Measurements from ENCODE around the gene TRIL.

Gene TRIL, protein sequence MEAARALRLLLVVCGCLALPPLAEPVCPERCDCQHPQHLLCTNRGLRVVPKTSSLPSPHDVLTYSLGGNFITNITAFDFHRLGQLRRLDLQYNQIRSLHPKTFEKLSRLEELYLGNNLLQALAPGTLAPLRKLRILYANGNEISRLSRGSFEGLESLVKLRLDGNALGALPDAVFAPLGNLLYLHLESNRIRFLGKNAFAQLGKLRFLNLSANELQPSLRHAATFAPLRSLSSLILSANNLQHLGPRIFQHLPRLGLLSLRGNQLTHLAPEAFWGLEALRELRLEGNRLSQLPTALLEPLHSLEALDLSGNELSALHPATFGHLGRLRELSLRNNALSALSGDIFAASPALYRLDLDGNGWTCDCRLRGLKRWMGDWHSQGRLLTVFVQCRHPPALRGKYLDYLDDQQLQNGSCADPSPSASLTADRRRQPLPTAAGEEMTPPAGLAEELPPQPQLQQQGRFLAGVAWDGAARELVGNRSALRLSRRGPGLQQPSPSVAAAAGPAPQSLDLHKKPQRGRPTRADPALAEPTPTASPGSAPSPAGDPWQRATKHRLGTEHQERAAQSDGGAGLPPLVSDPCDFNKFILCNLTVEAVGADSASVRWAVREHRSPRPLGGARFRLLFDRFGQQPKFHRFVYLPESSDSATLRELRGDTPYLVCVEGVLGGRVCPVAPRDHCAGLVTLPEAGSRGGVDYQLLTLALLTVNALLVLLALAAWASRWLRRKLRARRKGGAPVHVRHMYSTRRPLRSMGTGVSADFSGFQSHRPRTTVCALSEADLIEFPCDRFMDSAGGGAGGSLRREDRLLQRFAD

DNA sequence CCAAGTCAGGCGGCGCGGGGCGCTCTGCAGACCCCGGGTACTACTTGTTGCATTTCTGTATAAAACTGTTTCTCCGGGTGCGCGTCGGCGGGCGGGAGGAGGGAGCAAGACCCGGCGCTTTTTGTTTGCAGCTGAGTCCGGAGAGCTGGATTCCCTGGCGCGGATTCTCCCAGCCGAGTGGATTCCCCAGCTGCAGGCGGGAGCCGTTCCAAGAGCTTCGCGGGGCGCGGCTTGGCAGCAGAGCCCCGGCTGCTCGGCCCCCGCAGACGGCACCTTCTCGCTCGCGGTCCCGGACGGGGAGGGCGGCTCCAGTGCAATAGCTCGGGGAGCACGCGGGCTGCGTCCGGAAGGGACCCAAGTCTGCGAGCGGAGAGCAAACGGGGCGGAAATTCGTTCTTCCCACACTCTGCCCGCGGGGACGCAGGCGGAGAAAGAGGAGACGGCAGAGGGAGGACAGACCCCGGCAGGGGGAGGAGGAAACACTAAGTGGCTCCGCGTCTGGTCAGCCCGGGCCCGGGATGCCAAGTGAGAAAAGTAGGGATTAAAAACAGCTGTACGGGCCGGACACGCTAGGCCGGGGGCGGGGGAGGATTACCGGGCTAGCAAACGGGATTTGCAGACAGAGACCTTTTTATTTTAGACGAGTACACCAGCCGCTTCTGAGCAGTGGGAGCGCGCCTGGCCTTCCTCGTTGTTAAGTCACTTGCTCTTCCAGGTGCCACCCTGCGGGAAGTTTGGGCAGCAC, at the start of gene TRIL:
Gene TRIL (minus strand): TSS at position 96 of the 745 bp plus-strand sequence. CDS start 284 bp downstream, outside the sequence.
- DNase-seq: peak; percentile 68 to 95 (median 74)
- intact Hi-C loops (cut with DNase I): no loop called here

DNA sequence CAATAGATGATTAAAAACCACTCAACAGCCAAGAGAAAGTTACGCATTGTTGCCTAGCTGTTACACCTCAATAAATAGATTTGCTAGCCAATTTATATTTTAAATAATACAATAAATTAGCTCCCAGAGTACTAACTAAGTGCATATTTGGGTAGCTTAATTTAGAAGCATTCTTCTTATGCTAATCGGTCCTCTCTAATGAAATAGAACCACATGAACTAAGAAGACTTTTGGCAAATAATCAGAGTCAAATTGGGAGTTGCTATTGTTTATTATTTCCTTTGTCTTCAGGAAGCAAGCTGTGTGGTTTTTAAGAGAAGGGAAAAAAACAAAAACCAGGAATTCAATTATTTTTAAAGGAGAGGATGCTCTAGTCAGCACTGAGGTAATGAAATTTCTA, 49.0 kb upstream of the TRIL start:
- intact Hi-C loops (cut with DNase I): no loop called here
- DNase-seq: no peak

DNA sequence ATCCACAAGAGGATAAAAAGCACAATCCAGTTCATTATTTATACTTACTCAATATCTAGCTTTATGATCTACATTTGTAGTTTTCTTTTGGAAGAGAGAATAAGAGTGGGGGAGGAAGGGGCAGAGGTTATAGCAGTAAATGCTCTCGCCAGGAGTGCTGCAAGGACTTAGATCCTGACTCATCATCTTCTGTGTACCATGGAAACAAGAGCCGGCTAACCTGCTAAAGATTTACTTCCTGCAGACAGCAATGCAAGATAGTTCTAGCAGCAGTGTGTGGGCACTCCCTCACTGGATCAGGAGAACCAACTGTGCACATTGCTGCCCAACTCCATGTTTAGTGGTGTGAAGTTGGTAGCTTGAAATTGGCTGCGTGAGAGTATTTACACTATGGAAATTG, 47.7 kb upstream of the TRIL start:
- DNase-seq: no peak
- intact Hi-C loops (cut with DNase I): no loop called here

DNA sequence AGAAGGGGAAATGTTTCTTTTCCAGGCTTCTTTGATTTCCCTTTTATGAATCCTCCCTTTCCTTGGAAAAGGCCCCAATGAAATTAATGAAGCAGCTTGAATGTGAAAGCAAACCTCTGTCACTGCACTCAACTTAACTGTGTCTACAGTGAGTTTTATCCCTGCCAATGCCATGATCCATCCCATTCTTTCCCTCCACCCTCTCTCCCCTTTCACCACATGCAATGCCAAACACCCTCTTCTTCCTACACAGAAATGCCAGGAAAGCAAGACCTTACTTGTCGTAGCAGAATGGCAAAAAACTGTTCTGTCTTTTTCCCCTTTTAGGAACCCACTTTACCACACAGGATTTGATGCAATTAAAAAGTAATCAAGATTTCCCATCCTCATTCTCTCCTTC, 47.3 kb upstream of the TRIL start:
- no peak for DNase-seq
- intact Hi-C loops (cut with DNase I): no loop called here

DNA sequence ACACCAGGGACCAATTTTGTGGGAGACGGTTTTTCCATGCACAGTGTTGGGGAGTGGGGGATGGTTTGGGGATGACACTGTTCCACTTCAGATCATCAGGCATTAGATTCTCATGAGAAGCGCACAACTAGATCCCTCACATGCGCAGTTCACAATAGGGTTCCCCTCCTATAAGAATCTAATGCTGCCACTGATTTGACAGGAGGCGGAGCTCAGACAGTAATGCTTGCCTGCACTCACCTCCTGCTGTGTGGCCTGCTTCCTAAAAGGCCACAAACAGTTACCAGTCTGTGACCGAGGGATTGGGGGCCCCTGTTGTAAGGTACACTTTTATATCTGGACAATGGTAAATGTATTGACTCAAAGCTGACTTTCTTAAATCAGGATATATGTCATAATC, 45.6 kb upstream of the TRIL start:
- intact Hi-C loops (cut with DNase I): no loop called here
- no peak for DNase-seq

DNA sequence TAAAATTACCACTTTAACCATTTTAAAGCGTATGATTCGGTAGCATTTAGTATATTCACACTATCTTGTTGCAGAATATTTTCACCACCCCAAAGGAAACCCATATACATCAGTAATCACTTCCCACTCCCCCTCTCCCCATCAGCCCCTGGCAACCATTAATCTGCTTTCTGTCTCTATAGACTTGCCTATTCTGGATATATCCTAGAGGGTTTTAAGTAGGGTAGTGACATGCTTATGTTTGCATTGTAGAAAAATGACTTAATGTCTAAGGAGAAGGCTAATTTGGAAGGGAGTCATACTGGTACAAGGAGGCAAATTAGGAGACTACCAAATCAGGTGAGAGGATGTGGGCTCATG, 42.6 kb upstream of the TRIL start:
- intact Hi-C loops (cut with DNase I): no loop called here
- no peak for DNase-seq

DNA sequence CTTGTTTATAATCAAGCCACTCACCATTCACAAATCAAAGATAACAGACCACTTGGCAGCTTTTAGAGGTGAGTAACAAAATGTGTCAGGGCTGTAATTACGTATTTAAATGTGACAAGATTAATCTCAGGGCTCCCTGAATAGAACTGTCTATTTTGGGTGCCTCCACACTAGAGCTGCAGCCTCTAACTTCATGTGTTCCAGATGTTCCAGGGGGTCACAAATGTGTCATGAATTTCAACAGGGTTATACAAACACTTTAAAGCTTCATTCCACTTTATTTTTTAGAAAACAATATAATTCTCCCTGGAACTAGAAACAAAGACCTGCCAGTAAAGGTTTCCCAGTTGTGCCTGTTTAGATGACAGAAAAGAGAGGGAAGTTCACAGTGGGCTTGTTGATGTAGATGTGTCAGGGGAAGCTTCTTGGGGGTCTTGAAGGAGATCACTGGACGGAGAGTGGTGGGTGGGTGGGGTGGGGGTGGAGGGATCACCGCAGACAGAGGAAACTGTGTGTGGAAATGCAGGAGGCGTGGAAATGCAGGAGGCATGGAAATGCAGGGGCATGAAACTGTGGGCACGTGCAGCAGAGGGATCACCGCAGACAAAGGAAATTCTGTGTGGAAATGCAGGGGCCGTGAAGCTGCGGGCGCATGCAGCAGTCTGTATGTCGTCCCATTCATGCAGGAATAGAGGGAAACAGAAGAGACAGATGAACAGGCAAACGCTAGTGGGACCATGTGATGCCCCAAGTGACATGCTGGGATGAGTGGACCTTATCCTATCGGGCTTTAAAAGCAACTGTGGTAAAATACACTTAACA, 42.0 kb upstream of the TRIL start:
- no peak for DNase-seq
- intact Hi-C loops (cut with DNase I): no loop called here

DNA sequence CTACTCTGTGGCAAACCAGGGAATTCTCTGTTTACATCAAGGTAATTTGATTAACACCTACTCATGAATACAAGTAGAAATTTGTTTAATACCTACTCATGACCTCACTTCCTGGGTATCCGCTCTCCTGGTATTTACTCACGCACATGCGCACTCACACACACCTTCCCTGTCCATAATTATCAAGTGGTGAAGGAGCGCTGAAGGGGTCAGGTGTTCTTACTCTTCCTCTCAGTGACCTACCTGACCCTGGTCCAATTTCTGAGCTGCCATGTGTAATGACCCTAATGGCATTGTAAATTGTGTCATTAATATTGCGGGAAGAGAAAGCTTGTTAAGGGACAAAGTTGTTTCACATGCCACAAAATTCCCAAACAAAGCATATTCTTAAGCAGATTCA, 41.3 kb upstream of the TRIL start:
- no peak for DNase-seq
- intact Hi-C loops (cut with DNase I): no loop called here

DNA sequence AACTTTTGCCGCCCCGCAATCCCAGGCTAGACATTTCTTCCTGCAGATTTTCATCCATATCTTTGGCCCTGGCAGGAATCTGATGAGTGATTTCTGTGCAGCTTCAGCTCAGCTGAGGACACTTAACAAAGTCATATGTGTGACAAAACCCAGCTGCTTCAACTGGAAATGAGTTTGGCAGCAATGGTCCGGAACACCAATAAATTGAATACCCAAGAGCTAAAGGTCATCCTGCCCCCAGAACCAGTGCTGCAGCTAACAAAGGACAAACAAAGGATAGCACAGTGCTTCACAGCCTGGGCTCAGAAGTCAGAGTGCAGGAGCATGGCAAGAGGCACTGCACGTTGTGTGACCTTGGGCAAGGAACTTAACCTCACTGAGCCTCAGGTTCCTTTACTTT, 40.0 kb upstream of the TRIL start:
- intact Hi-C loops (cut with DNase I): no loop called here
- no peak for DNase-seq

DNA sequence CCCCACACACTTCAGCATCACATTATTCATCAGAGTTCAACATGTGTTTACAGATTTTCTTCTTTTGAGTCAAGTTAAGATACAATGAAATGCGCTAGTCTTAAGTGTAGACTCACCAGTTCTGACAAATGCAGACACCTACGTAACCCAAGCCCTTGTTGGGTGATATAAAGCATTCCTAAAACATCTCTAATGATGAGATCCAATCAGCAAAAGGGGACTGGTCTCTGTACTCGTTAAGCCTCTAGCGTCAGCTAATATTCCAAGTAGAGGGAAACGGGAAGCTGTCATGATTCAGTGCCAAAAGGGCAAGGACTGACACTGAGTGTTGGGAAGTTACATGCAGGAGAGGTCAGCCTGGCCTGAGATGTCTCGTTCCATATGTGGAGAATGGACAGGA, 38.7 kb upstream of the TRIL start:
- intact Hi-C loops (cut with DNase I): no loop called here
- no peak for DNase-seq

DNA sequence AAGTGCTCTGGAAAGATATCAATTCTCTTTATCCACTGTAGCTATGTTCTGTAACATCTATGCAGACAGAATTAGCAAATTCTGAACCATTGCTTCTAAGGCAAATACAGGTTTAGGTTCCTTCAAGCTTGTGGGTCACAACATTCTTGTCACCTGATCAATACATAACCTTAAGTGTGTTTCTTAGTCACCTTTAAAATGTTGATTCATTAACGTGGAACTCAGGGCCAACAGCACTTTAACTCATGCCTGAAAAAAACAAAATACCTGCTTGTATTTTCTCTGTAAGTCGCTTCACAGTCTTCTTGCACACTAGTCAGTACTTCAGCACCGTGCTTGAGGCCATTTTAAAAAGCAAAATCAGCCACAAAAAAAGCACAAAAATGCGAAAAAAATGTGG, 35.2 kb upstream of the TRIL start:
- intact Hi-C loops (cut with DNase I): no loop called here
- no peak for DNase-seq

DNA sequence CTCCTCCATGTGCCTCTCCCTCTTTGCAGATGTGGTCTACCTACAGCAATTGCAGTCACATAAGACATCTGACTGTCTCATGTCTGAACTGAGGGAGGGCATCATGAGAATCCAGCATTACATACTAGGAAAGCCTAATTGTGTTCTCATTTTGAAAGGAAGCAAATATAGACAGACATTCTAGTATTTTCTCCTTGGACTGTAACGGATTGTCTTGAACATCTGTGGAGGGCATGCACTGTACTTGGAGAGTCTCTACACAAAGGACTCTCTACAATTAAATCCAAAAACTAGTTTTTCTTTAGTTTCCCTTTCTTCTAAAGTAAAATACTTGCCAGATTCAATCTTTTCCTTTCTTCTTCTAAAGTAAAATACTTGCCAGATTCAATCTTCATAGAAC, 34.7 kb upstream of the TRIL start:
- intact Hi-C loops (cut with DNase I): no loop called here
- DNase-seq: no peak

DNA sequence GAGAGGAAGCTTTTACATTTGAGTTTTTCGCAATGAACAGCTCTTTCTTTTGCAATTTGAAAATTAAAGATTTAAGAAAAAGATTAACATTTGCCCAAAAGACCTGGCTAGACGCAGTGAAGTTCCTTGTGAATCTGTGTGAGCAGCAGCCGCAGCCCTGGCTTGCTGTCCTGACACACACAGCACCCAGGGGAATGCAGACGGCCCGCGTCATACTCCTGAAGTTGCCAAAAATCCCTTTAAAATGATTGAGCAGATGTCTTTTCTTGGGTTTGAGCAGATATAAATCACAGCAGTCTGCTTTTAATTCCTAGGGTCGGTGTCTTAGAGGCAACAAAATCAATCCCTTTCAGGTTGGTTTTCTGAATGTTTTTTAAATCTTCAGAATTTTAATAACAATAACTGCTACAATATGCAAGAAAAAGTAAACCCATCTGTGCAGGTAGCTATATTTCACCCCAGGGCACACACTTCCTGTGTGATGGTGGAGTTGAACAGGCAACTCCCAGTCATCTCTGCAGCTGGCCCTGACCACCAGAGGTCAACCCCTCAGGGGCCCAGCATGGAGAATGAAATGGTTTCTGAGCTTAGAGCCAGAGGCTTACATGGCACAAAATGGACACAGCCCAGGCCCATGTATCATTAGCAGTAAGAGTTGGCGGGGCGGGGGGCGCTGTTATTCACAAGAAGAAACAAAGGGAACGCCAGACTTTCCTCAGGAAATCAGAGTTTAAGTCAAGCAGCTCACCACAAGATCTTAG, 32.2 kb upstream of the TRIL start:
- DNase-seq: no peak
- intact Hi-C loops (cut with DNase I): no loop called here

DNA sequence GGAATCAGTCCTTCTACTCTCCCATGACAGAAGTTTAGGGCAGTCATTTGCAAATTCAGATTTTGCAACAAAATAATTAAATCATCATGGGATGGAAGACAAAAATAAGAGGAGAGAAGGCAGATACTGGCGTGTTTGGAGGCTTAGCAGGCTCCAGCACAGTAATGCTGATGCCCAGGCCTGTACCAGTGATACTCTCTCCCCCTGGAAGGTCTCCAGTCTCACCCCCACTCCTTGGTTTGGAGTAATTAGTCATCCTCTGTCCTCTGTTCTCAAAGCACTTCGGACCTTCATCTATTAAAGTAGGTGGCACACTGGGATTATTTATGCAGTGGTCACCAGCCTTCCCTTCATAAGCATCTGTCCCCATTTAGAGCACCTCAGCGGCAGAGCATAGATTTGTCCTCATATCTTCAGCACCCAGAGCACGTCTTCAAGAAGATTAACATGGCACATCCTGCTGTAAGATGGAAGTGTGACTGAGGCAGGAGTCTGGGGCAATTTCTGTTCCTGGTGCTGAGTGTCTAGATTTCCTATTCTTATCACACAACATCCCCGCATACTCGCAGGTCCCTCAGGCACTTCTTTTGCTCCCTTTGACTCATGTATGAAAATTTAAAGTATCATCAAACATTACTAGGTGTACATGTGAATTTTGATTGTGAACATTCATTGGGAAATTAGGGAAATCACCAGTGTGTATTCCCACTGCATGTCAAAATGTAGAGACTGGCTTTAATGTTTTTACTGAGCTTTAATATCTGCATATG, 31.3 kb upstream of the TRIL start:
- intact Hi-C loops (cut with DNase I): no loop called here
- DNase-seq: no peak

DNA sequence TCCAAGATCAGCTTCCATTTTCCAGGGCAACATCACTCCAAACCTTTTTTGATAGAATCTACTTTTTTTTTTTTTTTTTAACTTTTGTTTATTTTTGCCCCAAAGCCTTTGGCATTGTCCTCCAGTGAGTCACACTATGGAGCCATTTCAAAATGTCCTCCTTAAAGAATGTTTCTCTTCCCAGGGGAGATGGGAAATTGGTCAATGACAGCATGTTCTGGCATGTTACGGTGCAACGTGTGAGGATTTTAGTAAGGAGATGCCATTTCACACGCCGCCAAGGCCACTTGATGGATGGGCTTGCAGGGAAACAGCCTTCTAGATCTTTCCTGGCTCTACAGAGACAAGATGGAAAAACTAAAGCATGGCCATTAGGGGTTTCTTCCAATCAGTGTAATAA, 30.7 kb upstream of the TRIL start:
- DNase-seq: no peak
- intact Hi-C loops (cut with DNase I): no loop called here

DNA sequence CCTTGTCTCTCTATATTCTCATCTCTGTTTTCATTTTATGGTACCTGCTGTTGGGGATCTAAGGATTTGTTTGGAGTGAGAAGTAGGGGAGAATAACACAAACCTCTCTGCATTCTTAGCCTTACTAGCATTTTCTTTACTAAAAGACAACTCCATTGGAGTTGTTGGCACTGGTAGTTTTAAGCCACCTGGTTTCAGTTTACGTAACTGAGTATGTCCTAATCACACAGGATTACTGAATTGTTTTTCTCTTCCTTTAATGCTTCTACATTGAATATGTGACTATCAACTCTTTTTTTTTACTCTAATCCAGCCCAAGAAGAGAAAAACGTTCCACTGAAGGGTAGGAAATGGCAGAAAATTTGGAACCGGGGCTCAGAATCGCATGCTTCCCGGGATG, 30.0 kb upstream of the TRIL start:
- intact Hi-C loops (cut with DNase I): no loop called here
- DNase-seq: no peak

DNA sequence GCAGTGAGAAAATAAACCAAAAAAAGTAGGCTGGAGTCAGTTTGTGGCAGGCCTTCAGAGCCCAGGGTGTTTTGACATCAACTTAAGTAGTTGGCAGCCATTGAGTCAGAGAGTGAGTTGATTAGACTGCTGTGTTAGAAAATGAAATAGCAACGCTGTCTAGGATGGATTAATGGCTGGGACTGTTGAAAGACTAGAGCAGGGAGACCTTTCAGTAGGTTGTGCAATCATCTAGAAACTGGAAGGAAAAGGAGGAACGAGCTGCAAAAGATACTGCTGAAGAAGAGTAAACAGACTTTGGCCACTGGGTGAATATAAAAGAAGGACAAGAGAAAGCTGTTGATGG, 28.6 kb upstream of the TRIL start:
- intact Hi-C loops (cut with DNase I): no loop called here
- no peak for DNase-seq

DNA sequence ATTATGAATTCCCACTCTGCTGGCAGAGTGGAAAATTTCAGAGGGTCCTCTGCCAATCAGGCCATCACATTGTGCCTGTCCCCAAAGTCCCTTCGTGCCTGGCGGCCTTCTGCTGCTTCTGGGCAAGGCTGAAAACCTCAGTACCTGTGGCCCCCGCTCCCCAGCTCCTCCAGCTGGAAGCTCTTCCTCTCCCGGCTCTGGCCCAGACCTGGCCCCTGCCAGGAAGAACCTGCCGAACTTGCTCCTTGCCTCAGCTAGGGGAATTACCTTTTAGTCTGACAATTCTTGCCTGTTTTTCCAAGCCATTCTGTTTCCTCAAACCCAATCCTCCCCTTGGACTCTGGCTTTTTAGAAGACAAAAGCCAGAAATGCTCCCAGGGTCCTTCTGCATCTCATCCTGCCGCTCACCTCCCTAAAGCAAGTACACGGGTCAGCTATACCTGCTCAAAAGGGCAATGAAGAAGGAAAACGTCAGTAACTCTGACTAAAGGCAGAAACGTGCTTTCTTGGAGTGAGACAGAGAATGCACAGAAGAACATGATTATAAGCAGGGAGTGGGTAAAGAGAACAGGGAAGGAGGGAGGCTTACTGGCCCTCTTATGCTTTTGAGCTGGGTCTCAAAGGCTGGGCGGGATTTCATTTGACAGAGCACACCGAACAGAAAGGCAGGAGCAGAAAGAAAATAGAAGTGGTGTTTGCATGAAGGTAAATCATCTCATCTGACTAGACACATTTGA, 28.1 kb upstream of the TRIL start:
- intact Hi-C loops (cut with DNase I): no loop called here

More for the DNA sequence above, 28.1 kb upstream of the TRIL start:
- DNase-seq: peak in 1 of 10 donors; percentile 55
